OCI-LY1 (cell line): ENCODE measurements around the gene CPNE8.

Source experiments
- H2AFZ ChIP-seq: fragments of 200-600 bp; sonication (generic), shearing (Covaris generic); 2 replicates; pipeline ENCODE4 v1.6.0; 2014; ENCODE audit warnings: antibody characterized with exemption, mild to moderate bottlenecking, low read length
- H3F3A ChIP-seq: fragments of 200-600 bp; sonication (generic), shearing (Covaris generic); 2 replicates; pipeline ENCODE4 v1.6.0; 2014; ENCODE audit warnings: mild to moderate bottlenecking, antibody characterized with exemption, low read length, moderate library complexity; ENCODE audit not compliant: insufficient read depth
- H3K27ac ChIP-seq: fragments of 200-600 bp; sonication (generic); 2 replicates; pipeline ENCODE4 v1.5.1; 2014; ENCODE audit warnings: low read length, mixed run types, mild to moderate bottlenecking, low read depth; ENCODE audit not compliant: poor library complexity, severe bottlenecking
- H3K27me3 ChIP-seq: fragments of 200-600 bp; sonication (generic); 2 replicates; pipeline ENCODE4 v1.6.0; 2014; ENCODE audit warnings: antibody characterized with exemption, mild to moderate bottlenecking, low read length, moderate library complexity; ENCODE audit not compliant: insufficient read depth
- H3K36me3 ChIP-seq: fragments of 200-600 bp; sonication (generic); 2 replicates; pipeline ENCODE4 v1.6.1; 2014; ENCODE audit warnings: mild to moderate bottlenecking, antibody characterized with exemption, low read length, moderate library complexity, mixed read lengths; ENCODE audit not compliant: insufficient read depth
- H3K4me1 ChIP-seq: fragments of 200-600 bp; sonication (generic); 2 replicates; pipeline ENCODE4 v1.5.1; 2014; ENCODE audit warnings: mild to moderate bottlenecking, low read length, moderate library complexity; ENCODE audit not compliant: insufficient read depth, severe bottlenecking
- H3K4me2 ChIP-seq: fragments of 200-600 bp; sonication (generic), shearing (Covaris generic); 2 replicates; pipeline ENCODE4 v1.6.1; 2014; ENCODE audit warnings: low read length
- H3K4me3 ChIP-seq: fragments of 200-600 bp; sonication (generic); 2 replicates; pipeline ENCODE4 v1.5.1; 2014; ENCODE audit warnings: low read length, low read depth, mild to moderate bottlenecking, mixed read lengths; ENCODE audit not compliant: poor library complexity, severe bottlenecking
- H3K79me2 ChIP-seq: fragments of 200-600 bp; shearing (Covaris generic); 2 replicates; pipeline ENCODE4 v1.6.1; 2016; ENCODE audit warnings: mixed run types, low read length, mixed read lengths; ENCODE audit not compliant: insufficient read depth
- H3K9ac ChIP-seq: fragments of 200-600 bp; sonication (generic), shearing (Covaris generic); 2 replicates; pipeline ENCODE4 v1.6.1; 2014; ENCODE audit warnings: mild to moderate bottlenecking, low read length, mixed read lengths
- H3K9me2 ChIP-seq: fragments of 200-600 bp; sonication (generic), shearing (Covaris generic); 2 replicates; pipeline ENCODE4 v1.6.1; 2014; ENCODE audit warnings: low read depth, mild to moderate bottlenecking, low read length, mixed read lengths
- H3K9me3 ChIP-seq: fragments of 200-600 bp; shearing (Covaris generic); 2 replicates; pipeline ENCODE4 v1.6.1; 2014; ENCODE audit warnings: low read length, mixed read lengths
- H4K20me1 ChIP-seq: fragments of 200-600 bp; sonication (generic), shearing (Covaris generic); 2 replicates; pipeline ENCODE4 v1.6.0; 2016; ENCODE audit warnings: mild to moderate bottlenecking, low read length; ENCODE audit not compliant: insufficient read depth
- EZH2 ChIP-seq: fragments of 200-600 bp; sonication (generic), shearing (Covaris generic); IDR thresholded peaks from 2 replicates; pipeline ENCODE4 v1.8.0; 2017; ENCODE audit warnings: borderline replicate concordance, mixed run types, mild to moderate bottlenecking, antibody characterized with exemption, low read length, moderate library complexity, mixed read lengths
- TF ChIP-seq, protein P1 (sequence below): fragments of 200-600 bp; sonication (generic), shearing (Covaris generic); IDR thresholded peaks from 2 replicates; pipeline ENCODE4 v1.5.1; 2017; ENCODE audit warnings: mild to moderate bottlenecking, antibody characterized with exemption, low read length, moderate library complexity, mixed read lengths

The CPNE8 gene

DNA sequence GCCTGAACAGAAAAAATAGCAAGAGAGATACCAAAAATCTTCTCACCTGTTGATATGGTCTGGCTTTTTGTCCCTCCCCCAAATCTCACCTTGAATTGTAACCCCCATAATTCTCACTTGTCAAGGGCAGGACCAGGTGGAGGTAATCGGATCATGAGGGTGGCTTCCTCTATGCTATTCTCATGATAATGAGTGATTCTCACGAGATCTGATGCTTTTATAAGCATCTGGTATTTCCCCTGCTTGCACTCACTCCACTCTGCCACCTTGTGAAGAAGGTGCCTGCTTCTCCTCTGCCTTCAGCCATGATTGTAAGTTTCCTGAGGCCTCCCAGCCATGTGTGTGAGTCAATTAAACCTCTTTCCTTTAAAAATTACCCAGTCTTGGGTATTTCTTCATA is 291.2 kb downstream of the CPNE8 start:
- no peaks in the 10 kb centered on the region for H4K20me1 ChIP-seq
- no peaks in the 10 kb centered on the region for H3K9me2 ChIP-seq
- no peak overlapping the region for H3K9ac ChIP-seq
- TF ChIP-seq, protein P1, sequence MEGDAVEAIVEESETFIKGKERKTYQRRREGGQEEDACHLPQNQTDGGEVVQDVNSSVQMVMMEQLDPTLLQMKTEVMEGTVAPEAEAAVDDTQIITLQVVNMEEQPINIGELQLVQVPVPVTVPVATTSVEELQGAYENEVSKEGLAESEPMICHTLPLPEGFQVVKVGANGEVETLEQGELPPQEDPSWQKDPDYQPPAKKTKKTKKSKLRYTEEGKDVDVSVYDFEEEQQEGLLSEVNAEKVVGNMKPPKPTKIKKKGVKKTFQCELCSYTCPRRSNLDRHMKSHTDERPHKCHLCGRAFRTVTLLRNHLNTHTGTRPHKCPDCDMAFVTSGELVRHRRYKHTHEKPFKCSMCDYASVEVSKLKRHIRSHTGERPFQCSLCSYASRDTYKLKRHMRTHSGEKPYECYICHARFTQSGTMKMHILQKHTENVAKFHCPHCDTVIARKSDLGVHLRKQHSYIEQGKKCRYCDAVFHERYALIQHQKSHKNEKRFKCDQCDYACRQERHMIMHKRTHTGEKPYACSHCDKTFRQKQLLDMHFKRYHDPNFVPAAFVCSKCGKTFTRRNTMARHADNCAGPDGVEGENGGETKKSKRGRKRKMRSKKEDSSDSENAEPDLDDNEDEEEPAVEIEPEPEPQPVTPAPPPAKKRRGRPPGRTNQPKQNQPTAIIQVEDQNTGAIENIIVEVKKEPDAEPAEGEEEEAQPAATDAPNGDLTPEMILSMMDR, result no peak
- no peak for TF ChIP-seq EZH2
- H3K4me1 ChIP-seq, result no peaks in the 10 kb centered on the region
- no peaks in the 10 kb centered on the region for H3F3A ChIP-seq
- no peak overlapping the region for H3K4me3 ChIP-seq
- no peak overlapping the region for H3K27ac ChIP-seq
- H3K27me3 ChIP-seq, result no peaks in the 10 kb centered on the region
- no peak overlapping the region for H2AFZ ChIP-seq
- H3K4me2 ChIP-seq, result no peak overlapping the region
- H3K9me3 ChIP-seq, result no peaks in the 10 kb centered on the region
- H3K36me3 ChIP-seq, result no peaks in the 10 kb centered on the region
- no peaks in the 10 kb centered on the region for H3K79me2 ChIP-seq

DNA sequence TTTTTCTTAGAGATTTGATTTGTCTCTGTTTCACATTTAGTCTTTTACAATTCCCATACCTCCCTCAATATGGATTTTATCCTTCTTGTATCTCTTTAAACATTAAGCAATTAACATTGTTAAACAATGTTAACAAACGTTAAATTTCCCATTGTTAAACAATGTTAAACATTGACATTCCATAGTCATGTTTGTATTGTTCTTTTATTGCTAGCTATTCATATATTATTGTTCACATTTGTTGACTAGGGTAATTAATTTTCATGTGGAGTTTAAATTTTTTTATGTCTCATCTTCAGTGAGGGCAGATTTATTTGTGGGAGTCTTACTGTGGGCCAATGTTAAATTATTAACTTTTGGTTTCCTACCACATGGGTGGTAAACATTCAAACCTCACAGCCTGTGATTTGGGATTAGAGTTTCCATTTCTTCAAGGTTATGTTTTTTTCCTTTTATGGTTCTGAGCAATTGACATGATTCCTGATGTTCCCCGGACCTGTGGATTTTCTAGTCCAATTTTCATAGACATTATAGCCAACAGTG is 294.5 kb downstream of the CPNE8 start:
- Histone ChIP-seq H3F3A (no peaks in the 10 kb centered on the region), H3K9me3 (no peaks in the 10 kb centered on the region), H3K79me2 (no peaks in the 10 kb centered on the region), H3K27me3 (no peaks in the 10 kb centered on the region), H3K27ac (no peak overlapping the region), H3K9me2 (no peaks in the 10 kb centered on the region), H3K9ac (no peak overlapping the region), H3K36me3 (no peaks in the 10 kb centered on the region), H4K20me1 (no peaks in the 10 kb centered on the region), H2AFZ (no peak overlapping the region), H3K4me3 (no peak overlapping the region), H3K4me2 (no peak overlapping the region), H3K4me1 (no peaks in the 10 kb centered on the region)
- no peak for TF ChIP-seq EZH2
- TF ChIP-seq, protein P1, result no peak

DNA sequence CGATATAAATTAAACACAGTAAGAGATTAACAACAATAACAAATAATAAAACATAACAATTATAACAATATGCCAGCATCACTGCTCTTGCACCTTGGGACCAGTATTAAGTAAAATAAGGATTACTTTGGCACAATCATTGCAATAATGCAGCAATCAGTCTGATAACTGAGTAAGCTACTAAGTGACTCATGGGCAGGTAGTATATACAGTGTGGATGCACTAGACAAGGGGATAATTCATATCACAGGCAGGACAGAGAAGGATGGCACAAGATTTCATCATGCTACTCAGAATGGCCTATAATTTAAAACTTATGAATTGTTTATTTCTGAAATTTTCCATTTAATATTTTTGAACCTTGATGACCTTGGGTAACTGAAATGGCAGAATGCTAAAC is 298.1 kb downstream of the CPNE8 start:
- Histone ChIP-seq H4K20me1 (no peaks in the 10 kb centered on the region), H3K79me2 (no peaks in the 10 kb centered on the region), H3K4me2 (no peak overlapping the region), H3K36me3 (no peaks in the 10 kb centered on the region), H3K9me2 (no peaks in the 10 kb centered on the region), H3K9ac (no peak overlapping the region), H3F3A (no peaks in the 10 kb centered on the region), H3K4me1 (no peaks in the 10 kb centered on the region), H3K27me3 (no peaks in the 10 kb centered on the region), H3K27ac (no peak overlapping the region), H3K4me3 (no peak overlapping the region), H3K9me3 (no peaks in the 10 kb centered on the region), H2AFZ (no peak overlapping the region)
- TF ChIP-seq, protein P1, result no peak
- TF ChIP-seq EZH2, result no peak
